K562 (cell line): ENCODE measurements around the gene S100A10. TPM values are rescaled to one million over a fixed set of nuclear protein-coding genes. Genes with fewer than 3 reads are reported as not detected.
A peak's percentile ranks its signal among the peaks of the same experiment; 100 is the strongest.

Experiments
- CEBPB ChIP-seq: fragments of 450-650 bp; IDR thresholded peaks from 2 replicates; pipeline ENCODE4 v1.6.1; 2016; ENCODE audit warnings: missing genetic modification characterization, missing compliant biosample characterization
- KLF1 ChIP-seq: fragments of 450-650 bp; IDR thresholded peaks from 2 replicates; pipeline ENCODE4 v1.6.1; 2016; ENCODE audit warnings: missing genetic modification characterization, missing compliant biosample characterization
- MAZ ChIP-seq, 2 experiments: fragments of 450-650 bp in 1 of 2; sonication (generic) in 1 of 2; formaldehyde crosslinking; IDR thresholded peaks in 1 of 2; conservative IDR thresholded peaks in 1 of 2; 2 replicates each; pipeline versions ENCODE4 v1.4.0 to v1.5.0; 2020; ENCODE audit warnings: mild to moderate bottlenecking in 1 of 2, missing genetic modification reagents in 1 of 2
- SMARCC2 ChIP-seq: fragments of 450-650 bp; IDR thresholded peaks from 2 replicates; pipeline ENCODE4 v1.6.1; 2017; ENCODE audit warnings: antibody characterized with exemption, moderate library complexity, mild to moderate bottlenecking, low read depth
- polyA plus RNA-seq, 8 experiments: library from polyadenylated mRNA; depleted of rRNA in 4 of 8; stranded (reverse) in 5 of 8; unstranded in 3 of 8; fragments of >200 nt; fragmentation: Nextera tagmentation in 2 of 8; fragmentation: Illumina TruSeq in 1 of 8; extraction: Ambion mirVana in 2 of 8; extraction: Trizol in 1 of 8; gene quantifications; 2 replicates each; pipeline versions ENCODE4 v1.2.1 to v1.2.3, GENCODE V29; 2011 to 2014; ENCODE audit warnings: inconsistent platforms in 1 of 8, missing spikeins in 1 of 8
- total RNA-seq, 7 experiments: library from RNA; depleted of rRNA in 6 of 7; stranded (reverse); fragments of >200 nt in 6 of 7; fragmentation: Illumina TruSeq in 2 of 7; extraction: Trizol in 2 of 7; gene quantifications; 2 replicates each; pipeline versions ENCODE4 v1.2.1 to v1.2.3, GENCODE V29; 2011 to 2021; ENCODE audit warnings: low replicate concordance in 1 of 7
- TF ChIP-seq, protein P1 (sequence below), 2 experiments: fragments of 450-650 bp; formaldehyde crosslinking in 1 of 2; IDR thresholded peaks; 2 replicates each; pipeline versions ENCODE4 v1.4.0 to v1.6.1; 2014 to 2020; ENCODE audit warnings: mild to moderate bottlenecking in 2 of 2, borderline replicate concordance in 1 of 2, low read depth in 1 of 2
- TF ChIP-seq, protein P2 (sequence below), 2 experiments: IDR thresholded peaks; 2 replicates each; pipeline ENCODE4 v1.6.1; 2012; ENCODE audit warnings: improper control_type of control experiment in 2 of 2, low read depth in 2 of 2, low read length in 2 of 2, borderline replicate concordance in 1 of 2

Gene S100A10
- total and polyA plus RNA-seq, 9 of the 15 experiments (the other 6 are each of a cell fraction or from before 2014, with no cell fraction given) = 0.32 to 1.6 (median 0.50) TPM; not detected in 3

DNA sequence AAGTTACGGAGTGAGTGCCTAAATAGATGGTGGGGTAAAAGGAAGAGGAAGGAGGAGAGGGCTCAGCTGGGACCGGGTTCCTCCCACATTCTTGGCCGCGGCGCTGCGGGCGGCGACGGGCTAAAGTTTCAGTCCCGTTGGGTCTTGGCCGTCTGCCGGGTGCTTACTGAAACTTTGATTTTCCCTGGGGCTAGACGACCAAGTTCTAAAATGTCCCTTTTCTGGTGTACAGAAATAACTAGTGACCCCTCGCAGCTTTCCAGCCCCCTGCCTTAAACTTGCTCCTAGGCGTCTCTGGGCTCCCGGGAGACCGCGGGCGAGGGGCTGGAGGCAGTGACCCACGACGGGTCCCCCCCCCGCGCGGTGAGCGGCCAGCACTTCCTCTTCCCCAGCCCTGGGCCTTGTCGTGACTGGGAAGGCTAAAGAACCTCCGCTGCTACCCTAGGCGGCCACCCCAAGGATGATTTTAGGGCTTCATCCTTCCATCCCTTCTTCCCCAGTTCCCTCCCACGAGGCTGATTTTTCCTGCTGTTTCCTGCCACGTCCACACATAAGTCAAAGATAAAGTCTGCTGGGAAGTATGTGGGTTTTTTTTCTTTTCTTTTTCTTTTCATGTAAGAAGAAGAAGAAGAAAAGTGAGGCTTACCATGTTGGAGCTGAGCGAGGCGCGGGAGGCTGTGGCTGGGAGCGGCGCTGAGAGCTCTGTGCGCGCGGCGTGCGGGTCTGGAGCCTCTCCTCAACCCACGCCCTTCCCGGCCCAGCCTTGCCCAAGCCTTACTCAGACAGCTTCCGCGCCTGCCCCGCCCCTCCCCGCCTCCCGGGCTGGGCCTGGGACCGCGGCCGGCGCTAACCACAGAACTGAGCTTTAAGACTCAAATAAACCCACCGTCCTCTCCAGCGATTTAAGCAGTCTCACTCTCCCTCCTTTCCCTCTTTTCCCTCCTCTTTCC is 42.9 kb upstream of the S100A10 start, which contains the start of gene S100A11 (continued):
- TF ChIP-seq, protein P1, sequence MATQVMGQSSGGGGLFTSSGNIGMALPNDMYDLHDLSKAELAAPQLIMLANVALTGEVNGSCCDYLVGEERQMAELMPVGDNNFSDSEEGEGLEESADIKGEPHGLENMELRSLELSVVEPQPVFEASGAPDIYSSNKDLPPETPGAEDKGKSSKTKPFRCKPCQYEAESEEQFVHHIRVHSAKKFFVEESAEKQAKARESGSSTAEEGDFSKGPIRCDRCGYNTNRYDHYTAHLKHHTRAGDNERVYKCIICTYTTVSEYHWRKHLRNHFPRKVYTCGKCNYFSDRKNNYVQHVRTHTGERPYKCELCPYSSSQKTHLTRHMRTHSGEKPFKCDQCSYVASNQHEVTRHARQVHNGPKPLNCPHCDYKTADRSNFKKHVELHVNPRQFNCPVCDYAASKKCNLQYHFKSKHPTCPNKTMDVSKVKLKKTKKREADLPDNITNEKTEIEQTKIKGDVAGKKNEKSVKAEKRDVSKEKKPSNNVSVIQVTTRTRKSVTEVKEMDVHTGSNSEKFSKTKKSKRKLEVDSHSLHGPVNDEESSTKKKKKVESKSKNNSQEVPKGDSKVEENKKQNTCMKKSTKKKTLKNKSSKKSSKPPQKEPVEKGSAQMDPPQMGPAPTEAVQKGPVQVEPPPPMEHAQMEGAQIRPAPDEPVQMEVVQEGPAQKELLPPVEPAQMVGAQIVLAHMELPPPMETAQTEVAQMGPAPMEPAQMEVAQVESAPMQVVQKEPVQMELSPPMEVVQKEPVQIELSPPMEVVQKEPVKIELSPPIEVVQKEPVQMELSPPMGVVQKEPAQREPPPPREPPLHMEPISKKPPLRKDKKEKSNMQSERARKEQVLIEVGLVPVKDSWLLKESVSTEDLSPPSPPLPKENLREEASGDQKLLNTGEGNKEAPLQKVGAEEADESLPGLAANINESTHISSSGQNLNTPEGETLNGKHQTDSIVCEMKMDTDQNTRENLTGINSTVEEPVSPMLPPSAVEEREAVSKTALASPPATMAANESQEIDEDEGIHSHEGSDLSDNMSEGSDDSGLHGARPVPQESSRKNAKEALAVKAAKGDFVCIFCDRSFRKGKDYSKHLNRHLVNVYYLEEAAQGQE (IDR thresholded peaks at IDR 0.05; ENCODE audit: borderline replicate concordance) = no peak
- TF ChIP-seq, protein P1 (CRISPR knock-in tag; IDR thresholded peaks at IDR 0.05; ENCODE audit: low read depth) = 0 out of 2 replicates have a peak, but pooled peaks have one; percentile 31
- peak; percentile 38 to 79; a peak in 3 of 4 replicates for TF ChIP-seq MAZ (CRISPR knock-in tag; conservative IDR thresholded peaks at IDR 0.05 in 1 of 2, IDR thresholded peaks at IDR 0.05 in 1 of 2)
- TF ChIP-seq, protein P2, sequence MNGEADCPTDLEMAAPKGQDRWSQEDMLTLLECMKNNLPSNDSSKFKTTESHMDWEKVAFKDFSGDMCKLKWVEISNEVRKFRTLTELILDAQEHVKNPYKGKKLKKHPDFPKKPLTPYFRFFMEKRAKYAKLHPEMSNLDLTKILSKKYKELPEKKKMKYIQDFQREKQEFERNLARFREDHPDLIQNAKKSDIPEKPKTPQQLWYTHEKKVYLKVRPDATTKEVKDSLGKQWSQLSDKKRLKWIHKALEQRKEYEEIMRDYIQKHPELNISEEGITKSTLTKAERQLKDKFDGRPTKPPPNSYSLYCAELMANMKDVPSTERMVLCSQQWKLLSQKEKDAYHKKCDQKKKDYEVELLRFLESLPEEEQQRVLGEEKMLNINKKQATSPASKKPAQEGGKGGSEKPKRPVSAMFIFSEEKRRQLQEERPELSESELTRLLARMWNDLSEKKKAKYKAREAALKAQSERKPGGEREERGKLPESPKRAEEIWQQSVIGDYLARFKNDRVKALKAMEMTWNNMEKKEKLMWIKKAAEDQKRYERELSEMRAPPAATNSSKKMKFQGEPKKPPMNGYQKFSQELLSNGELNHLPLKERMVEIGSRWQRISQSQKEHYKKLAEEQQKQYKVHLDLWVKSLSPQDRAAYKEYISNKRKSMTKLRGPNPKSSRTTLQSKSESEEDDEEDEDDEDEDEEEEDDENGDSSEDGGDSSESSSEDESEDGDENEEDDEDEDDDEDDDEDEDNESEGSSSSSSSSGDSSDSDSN (IDR thresholded peaks at IDR 0.05; ENCODE audit: borderline replicate concordance in 1 of 2, low read depth in 2 of 2, low read length in 2 of 2) = peak; percentile 57 to 72; a peak in 2 of 4 replicates
- TF ChIP-seq SMARCC2 = peak; percentile 17; the same call in 1 of the 2 replicates
- peak; percentile 65; the same call in 1 of the 2 replicates for TF ChIP-seq KLF1 (tag)
- peak; percentile 56 for TF ChIP-seq CEBPB (tag)
